Keratinocyte (primary cell): Measurements from ENCODE around the gene CEP162. TPM values are rescaled to one million over a fixed set of nuclear protein-coding genes. Genes with fewer than 3 reads are reported as not detected.

ENCODE experiments used
- DNase-seq: peaks from one replicate; pipeline ENCODE4 v3.0.0-alpha.2; 2011; ENCODE audit warnings: low read depth, missing footprints, low spot score
- FAIRE-seq: peaks from 2 replicates; lab custom pipeline; 2011; peaks lifted over from hg19 to GRCh38; lab: Jason Lieb, UNC
- H2AFZ ChIP-seq: 2 replicates; pipeline ENCODE4 v1.6.0; 2012; ENCODE audit warnings: low read length, control low read depth, inconsistent platforms; ENCODE audit not compliant: control insufficient read depth
- H3K27ac ChIP-seq: 2 replicates; pipeline ENCODE4 v1.5.1; 2011; ENCODE audit warnings: low read length; ENCODE audit not compliant: control insufficient read depth, insufficient read depth
- H3K27me3 ChIP-seq: 3 replicates; pipeline ENCODE4 v1.6.0; 2011; ENCODE audit warnings: low read length; ENCODE audit not compliant: control insufficient read depth, insufficient read depth; ENCODE audit errors: extremely low read depth
- H3K36me3 ChIP-seq, 2 experiments: 2 replicates in 1 of 2; 3 replicates in 1 of 2; pipeline ENCODE4 v1.5.1; 2011; ENCODE audit warnings: low read length in 2 of 2, mild to moderate bottlenecking in 1 of 2; ENCODE audit not compliant: control insufficient read depth in 2 of 2, insufficient read depth in 2 of 2; ENCODE audit errors: extremely low read depth in 1 of 2
- H3K4me1 ChIP-seq: 3 replicates; pipeline ENCODE4 v1.5.1; 2011; ENCODE audit warnings: low read length; ENCODE audit not compliant: control insufficient read depth, insufficient read depth; ENCODE audit errors: extremely low read depth
- H3K4me2 ChIP-seq: 3 replicates; pipeline ENCODE4 v1.6.0; 2011; ENCODE audit warnings: low read depth, low read length; ENCODE audit not compliant: control insufficient read depth, insufficient read depth; ENCODE audit errors: extremely low read depth
- H3K4me3 ChIP-seq, 3 experiments: fragments of 200-600 bp in 1 of 3; sonication (generic) in 1 of 3; 2 replicates in 2 of 3; 3 replicates in 1 of 3; pipeline ENCODE4 v1.5.1; 2011 to 2016; ENCODE audit warnings: low read length in 3 of 3, mild to moderate bottlenecking in 3 of 3, control low read depth in 2 of 3, inconsistent platforms in 1 of 3, low read depth in 1 of 3, mixed read lengths in 1 of 3, mixed run types in 1 of 3, moderate library complexity in 1 of 3; ENCODE audit not compliant: control insufficient read depth in 2 of 3, insufficient read depth in 2 of 3; ENCODE audit errors: extremely low read depth in 1 of 3
- H3K79me2 ChIP-seq: 2 replicates; pipeline ENCODE4 v1.6.0; 2012; ENCODE audit warnings: low read length; ENCODE audit not compliant: control insufficient read depth, insufficient read depth
- H3K9ac ChIP-seq: 3 replicates; pipeline ENCODE4 v1.6.0; 2011; ENCODE audit warnings: low read length; ENCODE audit not compliant: control insufficient read depth, insufficient read depth; ENCODE audit errors: extremely low read depth
- H3K9me1 ChIP-seq: 3 replicates; pipeline ENCODE4 v1.6.0; 2011; ENCODE audit warnings: low read length; ENCODE audit not compliant: control insufficient read depth, insufficient read depth; ENCODE audit errors: extremely low read depth
- H3K9me3 ChIP-seq: 2 replicates; pipeline ENCODE4 v1.5.1; 2012; ENCODE audit warnings: low read depth, low read length; ENCODE audit not compliant: control insufficient read depth
- H4K20me1 ChIP-seq: 3 replicates; pipeline ENCODE4 v1.6.0; 2011; ENCODE audit warnings: low read length; ENCODE audit not compliant: control insufficient read depth, insufficient read depth; ENCODE audit errors: extremely low read depth
- CTCF ChIP-seq, 3 experiments: IDR thresholded peaks in 1 of 3; conservative IDR thresholded peaks in 1 of 3; optimal IDR thresholded peaks in 1 of 3; 2 replicates in 2 of 3; 3 replicates in 1 of 3; pipeline versions ENCODE3 to v1.5.1; 2011; ENCODE audit warnings: low read length in 3 of 3, mild to moderate bottlenecking in 3 of 3, moderate library complexity in 2 of 3, control low read depth in 1 of 3, inconsistent platforms in 1 of 3; ENCODE audit not compliant: insufficient read depth in 2 of 3; ENCODE audit errors: extremely low read depth in 1 of 3
- EZH2 ChIP-seq: IDR thresholded peaks from one replicate; pipeline ENCODE4 v1.6.1; 2012; ENCODE audit warnings: inconsistent platforms, mild to moderate bottlenecking, low read length, moderate library complexity
- dilution Hi-C: fragments of 300-500 bp; cut with MboI; formaldehyde crosslinking; loops from one replicate; pipeline ENCODE4 v1.7.0; 2020; ENCODE audit warnings: low sequenced_read_pairs; ENCODE audit not compliant: extremely low pct_ligation_motif_present
- polyA minus RNA-seq, 3 experiments: library from RNA; depleted of rRNA, polyadenylated mRNA; stranded (reverse); fragments of >200 nt; gene quantifications; 1 replicate in 1 of 3; 2 replicates in 1 of 3; 3 replicates in 1 of 3; pipeline ENCODE4 v1.2.3, GENCODE V29; 2011
- polyA plus RNA-seq, 5 experiments: library from polyadenylated mRNA; depleted of rRNA in 3 of 5; stranded (reverse) in 3 of 5; stranded (forward) in 1 of 5; unstranded in 1 of 5; fragments of >200 nt; gene quantifications; 1 replicate in 1 of 5; 2 replicates in 3 of 5; 3 replicates in 1 of 5; pipeline versions ENCODE4 v1.2.1 to v1.2.3, GENCODE V29; 2011 to 2012; ENCODE audit warnings: missing spikeins in 2 of 5, low read depth in 1 of 5, low replicate concordance in 1 of 5

The CEP162 gene
- polyA plus RNA-seq (1.4 to 2.6 TPM (median 1.6 TPM) in 3 replicates), polyA minus RNA-seq (0.56 to 2.5 TPM in 2 of 3 replicates, not detected in the other)
- 8.2 TPM for polyA plus RNA-seq (2011; ENCODE audit: low read depth)
- polyA plus RNA-seq (2011; cell fraction: cytosol; rRNA removed), result 1.2 and 1.9 TPM in 2 replicates
- polyA plus RNA-seq (2011; cell fraction: nucleus; rRNA removed), result 2.7 and 3.5 TPM in 2 replicates
- polyA plus RNA-seq (2012; ENCODE audit: low replicate concordance), result 1.6 and 1.8 TPM in 2 replicates
- polyA minus RNA-seq (2011; cell fraction: cytosol; rRNA and poly(A)+ RNA removed), result not detected
- 2.1 and 3.3 TPM in 2 replicates for polyA minus RNA-seq (2011; cell fraction: nucleus; rRNA and poly(A)+ RNA removed)

GRCh38 chr6:84227434-84228197 lies at the start of gene CEP162:
Gene CEP162, minus strand, starts transcription at chr6:84227643. Its CDS starts 1,250 bp downstream, at chr6:84226393.
- Histone ChIP-seq H3K36me3 (peaks cover 0 to 1% of the 10 kb centered on the region in 2 experiments), H4K20me1 (no peaks in the 10 kb centered on the region), H3K27me3 (no peaks in the 10 kb centered on the region), H3K9ac (peak within 1 kb of the TSS; percentile 88), H3K9me3 (no peaks in the 10 kb centered on the region), H3K4me2 (peak within 1 kb of the TSS; percentile 87), H3K27ac (peak within 1 kb of the TSS; percentile 89), H3K9me1 (no peaks in the 10 kb centered on the region), H3K4me1 (peaks cover 4% of the 10 kb centered on the region), H2AFZ (peak within 1 kb of the TSS; percentile 100), H3K4me3 (peak within 1 kb of the TSS; percentile 54 to 99 (median 93)), H3K79me2 (no peaks in the 10 kb centered on the region)
- TF ChIP-seq CTCF (optimal IDR thresholded peaks at IDR 0.05 in 1 of 3, IDR thresholded peaks at IDR 0.05 in 1 of 3, conservative IDR thresholded peaks at IDR 0.05 in 1 of 3; ENCODE audit: extremely low read depth in 1 of 3, insufficient read depth in 2 of 3, low read length in 3 of 3) (peak; percentile 41 to 72 (median 68)), EZH2 (no peak)
- FAIRE-seq (peak; percentile 71), DNase-seq (no peak)
- dilution Hi-C loops, result no loop called here

GRCh38 chr6:84274856-84275255 lies 47.4 kb upstream of the CEP162 start:
- dilution Hi-C loops, result no loop called here
- no peak overlapping the region for H2AFZ ChIP-seq
- FAIRE-seq (no peak), DNase-seq (no peak)
- no peaks in the 10 kb centered on the region for H3K4me1 ChIP-seq
- H3K36me3 ChIP-seq, result no peaks in the 10 kb centered on the region
- no peaks in the 10 kb centered on the region for H4K20me1 ChIP-seq
- H3K4me3 ChIP-seq, result no peak overlapping the region
- no peak overlapping the region for H3K4me2 ChIP-seq
- H3K9me1 ChIP-seq, result no peaks in the 10 kb centered on the region
- TF ChIP-seq CTCF (optimal IDR thresholded peaks at IDR 0.05 in 1 of 3, IDR thresholded peaks at IDR 0.05 in 1 of 3, conservative IDR thresholded peaks at IDR 0.05 in 1 of 3; ENCODE audit: extremely low read depth in 1 of 3, insufficient read depth in 2 of 3, low read length in 3 of 3) (no peak), EZH2 (no peak)
- no peak overlapping the region for H3K9ac ChIP-seq
- H3K79me2 ChIP-seq, result no peaks in the 10 kb centered on the region
- H3K27ac ChIP-seq, result no peak overlapping the region
- no peaks in the 10 kb centered on the region for H3K9me3 ChIP-seq
- no peaks in the 10 kb centered on the region for H3K27me3 ChIP-seq
